Measurements from ENCODE around the gene RIT1. TPM values are rescaled to one million over a fixed set of nuclear protein-coding genes. Genes with fewer than 3 reads are reported as not detected.
A peak's percentile ranks its signal among the peaks of the same experiment; 100 is the strongest.

Gene RIT1
- 54.6 TPM for polyA plus RNA-seq (2013)

- ChIA-PET CTCF (interaction anchor here (0.7 kb wide), 1 partner anchor 75 kb away, joined by 3 read pairs; no protein-coding TSS in a partner anchor), POLR2A (no interaction called here)
- DNase-seq = peak; percentile 85 to 88 (median 88)
- H3K27me3 ChIP-seq (replicated peaks in 2 of 5; ENCODE audit: control insufficient read depth in 4 of 5, insufficient read depth in 5 of 5, low read length in 4 of 5) = no peaks in the 10 kb centered on the region
- 5% methylated on average over 23 of the region's 34 CpGs for WGBS (ENCODE audit: insufficient coverage)
- no peaks in the 10 kb centered on the region for H3K9me3 ChIP-seq (ENCODE audit: control extremely low read depth in 1 of 5, control insufficient read depth in 4 of 5, insufficient read depth in 2 of 5, low read depth in 1 of 5, low read length in 4 of 5)
- H3K4me3 ChIP-seq (ENCODE audit: control insufficient read depth in 1 of 7, extremely low read depth in 1 of 7, insufficient read depth in 4 of 7, low read depth in 2 of 7, low read length in 6 of 7) = peak within 1 kb of the TSS; percentile 44 to 90 (median 82)
- H3K36me3 ChIP-seq (ENCODE audit: control insufficient read depth in 4 of 4, insufficient read depth in 4 of 4, low read length in 3 of 4) = peaks cover 13 to 66% (median 35%) of the 10 kb centered on the region in 4 experiments
- H3K4me1 ChIP-seq (ENCODE audit: control extremely low read depth in 1 of 4, control insufficient read depth in 4 of 4, insufficient read depth in 4 of 4, low read length in 3 of 4) = peaks cover 10 to 22% (median 18%) of the 10 kb centered on the region in 4 experiments
- peak within 1 kb of the TSS; percentile 74 to 87 for H3K27ac ChIP-seq (ENCODE audit: insufficient read depth in 1 of 2, low read depth in 1 of 2, low read length in 2 of 2, poor library complexity in 1 of 2, severe bottlenecking in 2 of 2)
Measured at GRCh38 chr1:155911156-155912055, at the start of gene RIT1. TSS of gene RIT1 (minus strand) at chr1:155911349. CDS start at chr1:155910761, 588 bp downstream.

GRCh38 chr1:155960081-155960745 lies 49.1 kb upstream of the RIT1 start:
- H3K36me3 ChIP-seq (ENCODE audit: control insufficient read depth in 4 of 4, insufficient read depth in 4 of 4, low read length in 3 of 4) = peaks cover 36 to 89% (median 67%) of the 10 kb centered on the region in 4 experiments
- 100% methylated on average over 1 of the region's 3 CpGs for whole genome bisulfite sequencing (ENCODE audit: insufficient coverage)
- peak overlapping the region in 1 of 2 experiments; percentile 12 for H3K27ac ChIP-seq (ENCODE audit: insufficient read depth in 1 of 2, low read depth in 1 of 2, low read length in 2 of 2, poor library complexity in 1 of 2, severe bottlenecking in 2 of 2)
- H3K4me3 ChIP-seq (ENCODE audit: control insufficient read depth in 1 of 7, extremely low read depth in 1 of 7, insufficient read depth in 4 of 7, low read depth in 2 of 7, low read length in 6 of 7) = no peak overlapping the region
- H3K9me3 ChIP-seq (ENCODE audit: control extremely low read depth in 1 of 5, control insufficient read depth in 4 of 5, insufficient read depth in 2 of 5, low read depth in 1 of 5, low read length in 4 of 5) = no peaks in the 10 kb centered on the region
- no peak for DNase-seq
- CTCF ChIA-PET = interaction anchor here (0.8 to 11.9 kb wide), 5 partner anchors 11 to 34 kb away, joined by 3 to 208 read pairs (median 4); partner anchors contain the start of gene ARHGEF2
- POLR2A ChIA-PET = interaction anchor here (0.7 kb wide), 1 partner anchor 12 kb away, joined by 5 read pairs; no protein-coding TSS in a partner anchor
- no peaks in the 10 kb centered on the region for H3K27me3 ChIP-seq (replicated peaks in 2 of 5; ENCODE audit: control insufficient read depth in 4 of 5, insufficient read depth in 5 of 5, low read length in 4 of 5)
- peaks cover 0 to 15% (median 5%) of the 10 kb centered on the region in 4 experiments for H3K4me1 ChIP-seq (ENCODE audit: control extremely low read depth in 1 of 4, control insufficient read depth in 4 of 4, insufficient read depth in 4 of 4, low read length in 3 of 4)

- no peak for DNase-seq
- Histone ChIP-seq H3K36me3 (ENCODE audit: control insufficient read depth in 4 of 4, insufficient read depth in 4 of 4, low read length in 3 of 4) (peaks cover 37 to 91% (median 69%) of the 10 kb centered on the region in 4 experiments), H3K4me3 (ENCODE audit: control insufficient read depth in 1 of 7, extremely low read depth in 1 of 7, insufficient read depth in 4 of 7, low read depth in 2 of 7, low read length in 6 of 7) (no peak overlapping the region), H3K4me1 (ENCODE audit: control extremely low read depth in 1 of 4, control insufficient read depth in 4 of 4, insufficient read depth in 4 of 4, low read length in 3 of 4) (peaks cover 0 to 4% (median 0%) of the 10 kb centered on the region in 4 experiments), H3K9me3 (ENCODE audit: control extremely low read depth in 1 of 5, control insufficient read depth in 4 of 5, insufficient read depth in 2 of 5, low read depth in 1 of 5, low read length in 4 of 5) (no peaks in the 10 kb centered on the region), H3K27ac (ENCODE audit: insufficient read depth in 1 of 2, low read depth in 1 of 2, low read length in 2 of 2, poor library complexity in 1 of 2, severe bottlenecking in 2 of 2) (no peak overlapping the region), H3K27me3 (replicated peaks in 2 of 5; ENCODE audit: control insufficient read depth in 4 of 5, insufficient read depth in 5 of 5, low read length in 4 of 5) (no peaks in the 10 kb centered on the region)
- ChIA-PET POLR2A (interaction anchor here (0.6 kb wide), 1 partner anchor 19 kb away, joined by 3 read pairs; no protein-coding TSS in a partner anchor), CTCF (interaction anchor here (1.0 to 3.0 kb wide), 8 partner anchors 9 to 33 kb away, joined by 3 to 19 read pairs (median 6); no protein-coding TSS in a partner anchor)
- 96% methylated on average over 12 of the region's 12 CpGs for WGBS (ENCODE audit: insufficient coverage)
Measured at GRCh38 chr1:155957411-155957915, 46.3 kb upstream of the RIT1 start.

- ChIA-PET POLR2A (interaction anchor here (0.7 kb wide), 1 partner anchor 20 kb away, joined by 4 read pairs; no protein-coding TSS in a partner anchor), CTCF (interaction anchor here (0.7 to 3.6 kb wide), 10 partner anchors 9 to 653 kb away, joined by 3 to 17 read pairs (median 6); no protein-coding TSS in a partner anchor)
- no peak for DNase-seq
- no peaks in the 10 kb centered on the region for H3K4me1 ChIP-seq (ENCODE audit: control extremely low read depth in 1 of 4, control insufficient read depth in 4 of 4, insufficient read depth in 4 of 4, low read length in 3 of 4)
- WGBS (ENCODE audit: insufficient coverage) = 100% methylated on average over 3 of the region's 3 CpGs
- no peak overlapping the region for H3K4me3 ChIP-seq (ENCODE audit: control insufficient read depth in 1 of 7, extremely low read depth in 1 of 7, insufficient read depth in 4 of 7, low read depth in 2 of 7, low read length in 6 of 7)
- peaks cover 23 to 89% (median 71%) of the 10 kb centered on the region in 4 experiments for H3K36me3 ChIP-seq (ENCODE audit: control insufficient read depth in 4 of 4, insufficient read depth in 4 of 4, low read length in 3 of 4)
- H3K9me3 ChIP-seq (ENCODE audit: control extremely low read depth in 1 of 5, control insufficient read depth in 4 of 5, insufficient read depth in 2 of 5, low read depth in 1 of 5, low read length in 4 of 5) = no peaks in the 10 kb centered on the region
- H3K27ac ChIP-seq (ENCODE audit: insufficient read depth in 1 of 2, low read depth in 1 of 2, low read length in 2 of 2, poor library complexity in 1 of 2, severe bottlenecking in 2 of 2) = no peak overlapping the region
- no peaks in the 10 kb centered on the region for H3K27me3 ChIP-seq (replicated peaks in 2 of 5; ENCODE audit: control insufficient read depth in 4 of 5, insufficient read depth in 5 of 5, low read length in 4 of 5)
Measured at GRCh38 chr1:155954645-155955044, 43.5 kb upstream of the RIT1 start.

- Histone ChIP-seq H3K4me1 (ENCODE audit: control extremely low read depth in 1 of 4, control insufficient read depth in 4 of 4, insufficient read depth in 4 of 4, low read length in 3 of 4) (peaks cover 0 to 2% (median 0%) of the 10 kb centered on the region in 4 experiments), H3K4me3 (ENCODE audit: control insufficient read depth in 1 of 7, extremely low read depth in 1 of 7, insufficient read depth in 4 of 7, low read depth in 2 of 7, low read length in 6 of 7) (no peak overlapping the region), H3K27me3 (replicated peaks in 2 of 5; ENCODE audit: control insufficient read depth in 4 of 5, insufficient read depth in 5 of 5, low read length in 4 of 5) (no peaks in the 10 kb centered on the region), H3K9me3 (ENCODE audit: control extremely low read depth in 1 of 5, control insufficient read depth in 4 of 5, insufficient read depth in 2 of 5, low read depth in 1 of 5, low read length in 4 of 5) (no peaks in the 10 kb centered on the region), H3K27ac (ENCODE audit: insufficient read depth in 1 of 2, low read depth in 1 of 2, low read length in 2 of 2, poor library complexity in 1 of 2, severe bottlenecking in 2 of 2) (peak overlapping the region in 1 of 2 experiments; percentile 11), H3K36me3 (ENCODE audit: control insufficient read depth in 4 of 4, insufficient read depth in 4 of 4, low read length in 3 of 4) (peaks cover 17 to 88% (median 70%) of the 10 kb centered on the region in 4 experiments)
- DNase-seq = no peak
- WGBS (ENCODE audit: insufficient coverage) = 94% methylated on average over 9 of the region's 13 CpGs
- ChIA-PET CTCF (interaction anchor here (1.7 to 4.0 kb wide), 3 partner anchors 10 to 16 kb away, joined by 6 to 18 read pairs (median 17); no protein-coding TSS in a partner anchor), POLR2A (interaction anchor here (0.5 to 1.5 kb wide), 2 partner anchors 15 to 58 kb away, joined by 3 read pairs; no protein-coding TSS in a partner anchor)
Measured at GRCh38 chr1:155952505-155952890, 41.3 kb upstream of the RIT1 start.

GRCh38 chr1:155951753-155952504 lies 40.8 kb upstream of the RIT1 start:
- H3K4me3 ChIP-seq (ENCODE audit: control insufficient read depth in 1 of 7, extremely low read depth in 1 of 7, insufficient read depth in 4 of 7, low read depth in 2 of 7, low read length in 6 of 7) = no peak overlapping the region
- peaks cover 14 to 88% (median 70%) of the 10 kb centered on the region in 4 experiments for H3K36me3 ChIP-seq (ENCODE audit: control insufficient read depth in 4 of 4, insufficient read depth in 4 of 4, low read length in 3 of 4)
- ChIA-PET CTCF (interaction anchor here (0.9 to 4.0 kb wide), 8 partner anchors 9 to 115 kb away, joined by 3 to 18 read pairs (median 5); no protein-coding TSS in a partner anchor), POLR2A (interaction anchor here (0.5 to 1.5 kb wide), 3 partner anchors 16 to 57 kb away, joined by 3 to 5 read pairs (median 3); no protein-coding TSS in a partner anchor)
- H3K27me3 ChIP-seq (replicated peaks in 2 of 5; ENCODE audit: control insufficient read depth in 4 of 5, insufficient read depth in 5 of 5, low read length in 4 of 5) = no peaks in the 10 kb centered on the region
- WGBS (ENCODE audit: insufficient coverage) = 100% methylated on average over 3 of the region's 6 CpGs
- H3K4me1 ChIP-seq (ENCODE audit: control extremely low read depth in 1 of 4, control insufficient read depth in 4 of 4, insufficient read depth in 4 of 4, low read length in 3 of 4) = peaks cover 0 to 5% (median 4%) of the 10 kb centered on the region in 4 experiments
- no peaks in the 10 kb centered on the region for H3K9me3 ChIP-seq (ENCODE audit: control extremely low read depth in 1 of 5, control insufficient read depth in 4 of 5, insufficient read depth in 2 of 5, low read depth in 1 of 5, low read length in 4 of 5)
- no peak for DNase-seq
- H3K27ac ChIP-seq (ENCODE audit: insufficient read depth in 1 of 2, low read depth in 1 of 2, low read length in 2 of 2, poor library complexity in 1 of 2, severe bottlenecking in 2 of 2) = peak overlapping the region in 1 of 2 experiments; percentile 11
